HEK293 (cell line): ENCODE results near the gene LRBA.
"Not testable (repeated sequence)": the region's sequence is repeated elsewhere in the genome, so short reads cannot be mapped to it uniquely, and the experiment has no call there.

Source experiments
- CTCF ChIA-PET: fragments of 350-600 bp; formaldehyde crosslinking; extraction: SDS; loops from one replicate; lab custom pipeline; 2021; ENCODE audit warnings: antibody characterized with exemption; lab: Yijun Ruan, JAX
- POLR2A ChIA-PET: fragments of 300-600 bp; formaldehyde crosslinking; extraction: SDS; loops from one replicate; lab custom pipeline; 2020; ENCODE audit warnings: antibody characterized with exemption, inconsistent platforms; lab: Yijun Ruan, JAX
- H3K27ac ChIP-seq: fragments of 200-500 bp; sonication (Bioruptor generic); 2 replicates; pipeline ENCODE4 v1.5.1; 2014; ENCODE audit warnings: low read depth, low read length, control low read depth, inconsistent platforms; ENCODE audit errors: extremely low read depth
- H3K36me3 ChIP-seq, 2 experiments: fragments of 200-500 bp in 1 of 2; sonication (Bioruptor generic) in 1 of 2; 1 replicate in 1 of 2; 2 replicates in 1 of 2; pipeline ENCODE4 v1.5.1; 2014 to 2017; ENCODE audit warnings: inconsistent platforms in 2 of 2, low read length in 2 of 2; ENCODE audit not compliant: control insufficient read depth in 2 of 2, insufficient read depth in 1 of 2
- H3K4me1 ChIP-seq: fragments of 200-500 bp; sonication (Bioruptor generic); 2 replicates; pipeline ENCODE4 v1.5.1; 2014; ENCODE audit warnings: mild to moderate bottlenecking, low read length, inconsistent platforms; ENCODE audit not compliant: control insufficient read depth, insufficient read depth
- H3K4me3 ChIP-seq: 2 replicates; pipeline ENCODE4 v1.5.1; 2011; ENCODE audit warnings: low read depth, mild to moderate bottlenecking, control low read depth, low read length, moderate library complexity
- H3K9me3 ChIP-seq: fragments of 200-500 bp; sonication (Bioruptor generic); 2 replicates; pipeline ENCODE4 v1.5.1; 2014; ENCODE audit warnings: low read depth, low read length, inconsistent platforms; ENCODE audit not compliant: control insufficient read depth, insufficient read depth
- OSR2 ChIP-seq: fragments of 450-650 bp; formaldehyde crosslinking; IDR thresholded peaks from 2 replicates; pipeline ENCODE4 v1.5.1; 2016; ENCODE audit warnings: missing biosample characterization, missing genetic modification characterization
- WT1 ChIP-seq: fragments of 450-650 bp; formaldehyde crosslinking; IDR thresholded peaks from 2 replicates; pipeline ENCODE4 v1.5.1; 2016; ENCODE audit warnings: missing biosample characterization, missing genetic modification characterization
- ZBTB21 ChIP-seq: fragments of 450-650 bp; formaldehyde crosslinking; IDR thresholded peaks from 2 replicates; pipeline ENCODE4 v1.5.1; 2017; ENCODE audit warnings: missing biosample characterization, missing genetic modification characterization
- ZBTB6 ChIP-seq: fragments of 450-650 bp; formaldehyde crosslinking; IDR thresholded peaks from 2 replicates; pipeline ENCODE4 v1.5.1; 2017; ENCODE audit warnings: missing biosample characterization, missing genetic modification characterization
- ZNF146 ChIP-seq: fragments of 450-650 bp; formaldehyde crosslinking; IDR thresholded peaks from 2 replicates; pipeline ENCODE4 v1.5.1; 2016; ENCODE audit warnings: missing biosample characterization, missing genetic modification characterization
- ZNF175 ChIP-seq: fragments of 450-650 bp; formaldehyde crosslinking; IDR thresholded peaks from 2 replicates; pipeline ENCODE4 v1.5.1; 2016; ENCODE audit warnings: missing biosample characterization, missing genetic modification characterization
- ZNF2 ChIP-seq: fragments of 450-650 bp; formaldehyde crosslinking; IDR thresholded peaks from 2 replicates; pipeline ENCODE4 v1.5.1; 2016; ENCODE audit warnings: missing biosample characterization, missing genetic modification characterization
- ZNF214 ChIP-seq: fragments of 450-650 bp; formaldehyde crosslinking; IDR thresholded peaks from 2 replicates; pipeline ENCODE4 v1.5.1; 2017; ENCODE audit warnings: missing biosample characterization, mild to moderate bottlenecking, missing genetic modification characterization, borderline replicate concordance
- ZNF510 ChIP-seq: fragments of 450-650 bp; formaldehyde crosslinking; IDR thresholded peaks from 2 replicates; pipeline ENCODE4 v1.5.1; 2018; ENCODE audit warnings: mild to moderate bottlenecking, missing genetic modification characterization, missing biosample characterization; ENCODE audit not compliant: insufficient replicate concordance
- ZNF548 ChIP-seq: fragments of 450-650 bp; formaldehyde crosslinking; IDR thresholded peaks from 2 replicates; pipeline ENCODE4 v1.5.1; 2016; ENCODE audit warnings: missing biosample characterization, missing genetic modification characterization
- ZNF580 ChIP-seq: fragments of 450-650 bp; formaldehyde crosslinking; IDR thresholded peaks from 2 replicates; pipeline ENCODE4 v1.5.1; 2016; ENCODE audit warnings: missing biosample characterization, missing genetic modification characterization
- ZNF585B ChIP-seq: fragments of 450-650 bp; formaldehyde crosslinking; IDR thresholded peaks from 2 replicates; pipeline ENCODE4 v1.5.1; 2016; ENCODE audit warnings: missing biosample characterization, missing genetic modification characterization
- ZNF654 ChIP-seq: fragments of 450-650 bp; formaldehyde crosslinking; IDR thresholded peaks from 2 replicates; pipeline ENCODE4 v1.5.1; 2016; ENCODE audit warnings: low read depth, missing biosample characterization, missing genetic modification characterization
- ZNF768 ChIP-seq: fragments of 450-650 bp; formaldehyde crosslinking; IDR thresholded peaks from 2 replicates; pipeline ENCODE4 v1.5.1; 2018; ENCODE audit warnings: missing biosample characterization, mild to moderate bottlenecking, missing genetic modification characterization
- ZNF843 ChIP-seq: fragments of 450-650 bp; formaldehyde crosslinking; IDR thresholded peaks from 2 replicates; pipeline ENCODE4 v1.5.1; 2016; ENCODE audit warnings: missing biosample characterization, missing genetic modification characterization
- TF ChIP-seq, protein P1 (sequence below): fragments of 450-650 bp; formaldehyde crosslinking; IDR thresholded peaks from 2 replicates; pipeline ENCODE4 v1.5.1; 2016; ENCODE audit warnings: missing biosample characterization, missing genetic modification characterization
- TF ChIP-seq, protein P2 (sequence below): fragments of 450-650 bp; formaldehyde crosslinking; IDR thresholded peaks from 2 replicates; pipeline ENCODE4 v1.5.1; 2016; ENCODE audit warnings: missing biosample characterization, missing genetic modification characterization

Gene LRBA

GRCh38 chr4:150389896-150390530 lies 625.1 kb downstream of the LRBA start:
- no peaks in the 10 kb centered on the region for H3K36me3 ChIP-seq
- no peak overlapping the region for H3K27ac ChIP-seq
- CTCF ChIA-PET: no interaction called here
- POLR2A ChIA-PET: no interaction called here
- no peaks in the 10 kb centered on the region for H3K4me1 ChIP-seq
- TF ChIP-seq ZNF585B (tag by site-specific recombination): no peak
- no peak for TF ChIP-seq ZBTB21 (tag by site-specific recombination)
- no peak for TF ChIP-seq ZBTB6 (tag by site-specific recombination)
- TF ChIP-seq ZNF2: no peak
- TF ChIP-seq, protein P1, sequence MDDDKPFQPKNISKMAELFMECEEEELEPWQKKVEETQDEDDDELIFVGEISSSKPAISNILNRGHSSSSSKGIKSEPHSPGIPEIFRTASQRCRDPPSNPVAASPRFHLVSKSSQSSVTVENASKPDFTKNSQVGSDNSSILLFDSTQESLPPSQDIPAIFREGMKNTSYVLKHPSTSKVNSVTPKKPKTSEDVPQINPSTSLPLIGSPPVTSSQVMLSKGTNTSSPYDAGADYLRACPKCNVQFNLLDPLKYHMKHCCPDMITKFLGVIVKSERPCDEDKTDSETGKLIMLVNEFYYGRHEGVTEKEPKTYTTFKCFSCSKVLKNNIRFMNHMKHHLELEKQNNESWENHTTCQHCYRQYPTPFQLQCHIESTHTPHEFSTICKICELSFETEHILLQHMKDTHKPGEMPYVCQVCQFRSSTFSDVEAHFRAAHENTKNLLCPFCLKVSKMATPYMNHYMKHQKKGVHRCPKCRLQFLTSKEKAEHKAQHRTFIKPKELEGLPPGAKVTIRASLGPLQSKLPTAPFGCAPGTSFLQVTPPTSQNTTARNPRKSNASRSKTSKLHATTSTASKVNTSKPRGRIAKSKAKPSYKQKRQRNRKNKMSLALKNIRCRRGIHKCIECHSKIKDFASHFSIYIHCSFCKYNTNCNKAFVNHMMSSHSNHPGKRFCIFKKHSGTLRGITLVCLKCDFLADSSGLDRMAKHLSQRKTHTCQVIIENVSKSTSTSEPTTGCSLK (tag by site-specific recombination): no peak
- TF ChIP-seq ZNF843 (tag by site-specific recombination): no peak
- TF ChIP-seq, all 188 proteins: peak for 0
- Histone ChIP-seq H3K4me3 (no peak overlapping the region), H3K9me3 (no peaks in the 10 kb centered on the region)

DNA sequence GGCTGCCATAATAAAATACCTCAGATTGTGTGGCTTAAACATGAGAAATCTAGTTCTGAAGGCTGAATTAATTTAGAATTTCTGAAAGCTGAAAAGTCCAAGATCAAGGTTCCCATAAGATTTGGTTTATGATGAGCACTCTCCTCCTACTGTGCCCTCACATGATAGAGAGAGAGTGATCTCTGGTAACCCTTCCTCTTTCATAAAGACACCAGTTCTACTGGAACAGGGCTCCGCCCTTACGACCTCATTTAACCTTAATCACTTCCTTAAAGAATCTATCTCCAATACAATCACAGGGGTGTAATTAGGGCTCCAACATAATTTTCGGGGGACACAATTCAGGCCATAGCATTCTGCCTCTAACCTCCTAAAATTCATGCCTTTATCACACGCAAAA lies 627.1 kb downstream of the LRBA start:
- no peaks in the 10 kb centered on the region for H3K4me1 ChIP-seq
- TF ChIP-seq, protein P2, sequence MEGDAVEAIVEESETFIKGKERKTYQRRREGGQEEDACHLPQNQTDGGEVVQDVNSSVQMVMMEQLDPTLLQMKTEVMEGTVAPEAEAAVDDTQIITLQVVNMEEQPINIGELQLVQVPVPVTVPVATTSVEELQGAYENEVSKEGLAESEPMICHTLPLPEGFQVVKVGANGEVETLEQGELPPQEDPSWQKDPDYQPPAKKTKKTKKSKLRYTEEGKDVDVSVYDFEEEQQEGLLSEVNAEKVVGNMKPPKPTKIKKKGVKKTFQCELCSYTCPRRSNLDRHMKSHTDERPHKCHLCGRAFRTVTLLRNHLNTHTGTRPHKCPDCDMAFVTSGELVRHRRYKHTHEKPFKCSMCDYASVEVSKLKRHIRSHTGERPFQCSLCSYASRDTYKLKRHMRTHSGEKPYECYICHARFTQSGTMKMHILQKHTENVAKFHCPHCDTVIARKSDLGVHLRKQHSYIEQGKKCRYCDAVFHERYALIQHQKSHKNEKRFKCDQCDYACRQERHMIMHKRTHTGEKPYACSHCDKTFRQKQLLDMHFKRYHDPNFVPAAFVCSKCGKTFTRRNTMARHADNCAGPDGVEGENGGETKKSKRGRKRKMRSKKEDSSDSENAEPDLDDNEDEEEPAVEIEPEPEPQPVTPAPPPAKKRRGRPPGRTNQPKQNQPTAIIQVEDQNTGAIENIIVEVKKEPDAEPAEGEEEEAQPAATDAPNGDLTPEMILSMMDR: no peak
- TF ChIP-seq ZNF548 (tag by site-specific recombination): no peak
- no peak for TF ChIP-seq WT1 (tag by site-specific recombination)
- TF ChIP-seq ZNF768: no peak
- no peak for TF ChIP-seq ZNF214 (tag by site-specific recombination)
- H3K27ac ChIP-seq: no peak overlapping the region
- H3K9me3 ChIP-seq: no peaks in the 10 kb centered on the region
- ChIA-PET POLR2A (no interaction called here), CTCF (no interaction called here)
- no peak overlapping the region for H3K4me3 ChIP-seq
- no peaks in the 10 kb centered on the region for H3K36me3 ChIP-seq

DNA sequence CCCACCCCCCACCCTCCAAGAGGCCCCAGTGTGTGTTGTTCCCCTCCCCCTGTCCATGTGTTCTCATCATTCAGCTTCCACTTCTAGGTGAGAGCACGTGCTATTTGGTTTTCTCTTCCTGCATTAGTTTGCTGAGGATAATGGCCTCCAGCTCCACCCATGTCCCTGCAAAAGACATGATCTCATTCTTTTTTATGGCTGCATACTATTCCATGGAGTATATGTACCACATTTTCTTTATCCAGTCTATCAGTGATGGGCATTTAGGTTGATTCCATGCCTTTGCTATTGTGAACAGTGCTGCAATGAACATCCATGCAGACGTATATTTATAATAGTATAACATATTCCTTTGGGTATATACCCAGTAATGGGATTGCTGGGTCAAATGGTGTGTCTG lies 628.7 kb downstream of the LRBA start:
- POLR2A ChIA-PET: not testable (repeated sequence)
- CTCF ChIA-PET: interaction anchor here (0.6 kb wide), 1 partner anchor 20 kb away, joined by 3 read pairs; no protein-coding TSS in a partner anchor

DNA sequence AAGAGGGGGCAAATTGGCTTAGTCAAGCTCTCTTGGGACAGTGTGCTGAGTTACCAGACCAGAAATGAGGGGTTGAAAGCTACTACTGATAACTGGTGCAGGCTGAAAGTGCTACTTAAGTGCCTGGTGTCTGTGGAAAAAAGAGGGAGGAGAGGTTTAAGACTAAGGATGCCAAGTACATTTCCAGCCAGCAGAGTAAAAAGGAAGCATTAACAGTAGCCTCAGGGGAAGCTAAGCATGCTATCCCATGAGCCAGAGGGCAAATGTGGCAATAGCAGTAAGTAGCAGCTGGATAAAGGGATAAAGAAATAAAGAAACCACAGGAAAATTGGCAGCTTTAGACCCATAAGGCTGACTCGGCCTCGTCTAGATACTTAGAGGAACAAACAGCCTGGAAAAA lies 629.5 kb downstream of the LRBA start:
- TF ChIP-seq OSR2: peak; percentile 59
- TF ChIP-seq ZNF510: no peak
- TF ChIP-seq ZNF175 (tag by site-specific recombination): no peak
- no peak for TF ChIP-seq ZNF654 (tag by site-specific recombination)
- TF ChIP-seq ZNF580 (tag by site-specific recombination): no peak
- TF ChIP-seq, protein P2: no peak
- ChIA-PET CTCF (interaction anchor here (0.6 to 0.7 kb wide), 2 partner anchors 14 to 19 kb away, joined by 3 read pairs; no protein-coding TSS in a partner anchor), POLR2A (interaction anchor here (0.6 kb wide), 1 partner anchor 399 kb away, joined by 3 read pairs; no protein-coding TSS in a partner anchor)

More for the DNA sequence above, 628.7 kb downstream of the LRBA start:
- not testable (repeated sequence) for H3K4me1 ChIP-seq, H3K27ac ChIP-seq, H3K4me3 ChIP-seq, H3K36me3 ChIP-seq, H3K9me3 ChIP-seq
- peak; percentile 66; the same call in 1 of the 2 replicates for TF ChIP-seq ZNF146 (tag by site-specific recombination)

More for the DNA sequence above, 629.5 kb downstream of the LRBA start:
- no peak overlapping the region for H3K4me3 ChIP-seq
- no peaks in the 10 kb centered on the region for H3K4me1 ChIP-seq
- no peaks in the 10 kb centered on the region for H3K36me3 ChIP-seq
- no peak overlapping the region for H3K27ac ChIP-seq
- H3K9me3 ChIP-seq: no peaks in the 10 kb centered on the region
